GM06990 (cell line): ENCODE data around the gene PROSER3.

Experiments
- DNase-seq: peaks from one replicate; pipeline ENCODE4 v3.0.0-alpha.2; 2011; ENCODE audit not compliant: insufficient read length; ENCODE audit errors: extremely low read depth
- H3K27me3 ChIP-seq: replicated peaks from 2 replicates; pipeline ENCODE4 v1.6.0; 2011; ENCODE audit warnings: low read length; ENCODE audit not compliant: control insufficient read depth, insufficient read depth
- H3K36me3 ChIP-seq: 2 replicates; pipeline ENCODE4 v1.5.1; 2011; ENCODE audit warnings: low read length; ENCODE audit not compliant: control insufficient read depth, insufficient read depth
- H3K4me3 ChIP-seq: replicated peaks from 2 replicates; pipeline ENCODE4 v1.5.1; 2011; ENCODE audit warnings: low read depth, mild to moderate bottlenecking, control low read depth, low read length
- CTCF ChIP-seq: IDR thresholded peaks from 2 replicates; pipeline ENCODE4 v1.5.1; 2011; ENCODE audit warnings: low read length, control low read depth, mild to moderate bottlenecking, inconsistent platforms; ENCODE audit not compliant: insufficient read depth, poor library complexity, severe bottlenecking

The PROSER3 gene

GRCh38 chr19:35757231-35757748 lies 686 bp upstream of the PROSER3 start:
- no peak for DNase-seq
- peaks cover 23% of the 10 kb centered on the region for H3K36me3 ChIP-seq
- H3K27me3 ChIP-seq: no peaks in the 10 kb centered on the region
- peak overlapping the region; percentile 51 for H3K4me3 ChIP-seq
- no peak for TF ChIP-seq CTCF

GRCh38 chr19:35759697-35760096 lies 1.7 kb downstream of the PROSER3 start:
- Histone ChIP-seq H3K27me3 (no peaks in the 10 kb centered on the region), H3K4me3 (no peak overlapping the region), H3K36me3 (peaks cover 12% of the 10 kb centered on the region)
- DNase-seq: no peak
- TF ChIP-seq CTCF: no peak

GRCh38 chr19:35760711-35761349 lies 2.9 kb downstream of the PROSER3 start:
- DNase-seq: no peak
- H3K36me3 ChIP-seq: peaks cover 14% of the 10 kb centered on the region

GRCh38 chr19:35764432-35765315 lies 6.7 kb downstream of the PROSER3 start:
- no peak for TF ChIP-seq CTCF
- no peak for DNase-seq
- H3K4me3 ChIP-seq: no peak overlapping the region
- peaks cover 18% of the 10 kb centered on the region for H3K36me3 ChIP-seq
- no peaks in the 10 kb centered on the region for H3K27me3 ChIP-seq

More at GRCh38 chr19:35760711-35761349, 2.9 kb downstream of the PROSER3 start:
- TF ChIP-seq CTCF: no peak
- H3K27me3 ChIP-seq: no peaks in the 10 kb centered on the region
- no peak overlapping the region for H3K4me3 ChIP-seq

GRCh38 chr19:35766571-35767104 lies 8.7 kb downstream of the PROSER3 start:
- peaks cover 15% of the 10 kb centered on the region for H3K36me3 ChIP-seq
- DNase-seq: no peak
- TF ChIP-seq CTCF: no peak
- no peak overlapping the region for H3K4me3 ChIP-seq
- no peaks in the 10 kb centered on the region for H3K27me3 ChIP-seq
